CD14-positive monocyte (primary cell): ENCODE data around the gene PRCD. TPM values are rescaled to one million over a fixed set of nuclear protein-coding genes. Genes with fewer than 3 reads are reported as not detected.

Experiments
- DNase-seq, 3 donors: peaks; one replicate each; pipeline ENCODE4 v3.0.0-alpha.2; 2011 to 2022
- H2AFZ ChIP-seq: 2 replicates; pipeline ENCODE4 v1.6.0; 2012; ENCODE audit warnings: mild to moderate bottlenecking, low read depth, low read length, inconsistent platforms; ENCODE audit not compliant: insufficient read depth, poor library complexity, severe bottlenecking
- H3K27ac ChIP-seq, 2 donors: 1 replicate in 1 of 2; 2 replicates in 1 of 2; pipeline ENCODE4 v1.5.1; 2012 to 2013; ENCODE audit warnings: low read length in 2 of 2, control low read depth in 1 of 2, inconsistent platforms in 1 of 2, low read depth in 1 of 2, mild to moderate bottlenecking in 1 of 2
- H3K27me3 ChIP-seq, 2 donors: one replicate each; pipeline versions ENCODE4 v1.6.0 to v1.6.1; 2011 to 2013; ENCODE audit warnings: low read length in 2 of 2; ENCODE audit not compliant: control insufficient read depth in 2 of 2, insufficient read depth in 2 of 2
- H3K36me3 ChIP-seq, 2 donors: replicated peaks in 1 of 2; 1 replicate in 1 of 2; 2 replicates in 1 of 2; pipeline versions ENCODE4 v1.5.1 to v1.6.1; 2012 to 2013; ENCODE audit warnings: low read length in 2 of 2, control low read depth in 1 of 2, inconsistent platforms in 1 of 2, mild to moderate bottlenecking in 1 of 2; ENCODE audit not compliant: insufficient read depth in 2 of 2, control insufficient read depth in 1 of 2
- H3K4me1 ChIP-seq, 2 donors: 1 replicate in 1 of 2; 2 replicates in 1 of 2; pipeline versions ENCODE4 v1.5.1 to v1.6.1; 2012 to 2013; ENCODE audit warnings: low read length in 2 of 2, control low read depth in 1 of 2, inconsistent platforms in 1 of 2, mild to moderate bottlenecking in 1 of 2, moderate library complexity in 1 of 2; ENCODE audit not compliant: insufficient read depth in 2 of 2, control insufficient read depth in 1 of 2
- H3K4me2 ChIP-seq: replicated peaks from 2 replicates; pipeline ENCODE3; 2012; ENCODE audit warnings: low read length, moderate library complexity, mild to moderate bottlenecking; ENCODE audit not compliant: poor library complexity, severe bottlenecking; ENCODE audit errors: extremely low read depth
- H3K4me3 ChIP-seq, 3 experiments: fragments of 200-600 bp in 1 of 3; sonication (generic) in 1 of 3; replicated peaks in 1 of 3; 1 replicate in 2 of 3; 2 replicates in 1 of 3; pipeline ENCODE4 v1.5.1; 2011 to 2013; ENCODE audit warnings: low read length in 3 of 3, mild to moderate bottlenecking in 3 of 3, control low read depth in 2 of 3, low read depth in 2 of 3, inconsistent platforms in 1 of 3, moderate library complexity in 1 of 3
- H3K79me2 ChIP-seq: 2 replicates; pipeline ENCODE4 v1.6.0; 2012; ENCODE audit warnings: mild to moderate bottlenecking, control low read depth, inconsistent platforms, low read length, moderate library complexity; ENCODE audit not compliant: insufficient read depth
- H3K9ac ChIP-seq: 2 replicates; pipeline ENCODE4 v1.6.0; 2017; ENCODE audit warnings: low read length, mild to moderate bottlenecking; ENCODE audit not compliant: insufficient read depth, poor library complexity, severe bottlenecking
- H3K9me3 ChIP-seq, 2 donors: replicated peaks in 1 of 2; 1 replicate in 1 of 2; 2 replicates in 1 of 2; pipeline versions ENCODE4 v1.5.1 to v1.6.1; 2012 to 2013; ENCODE audit warnings: low read length in 2 of 2, control low read depth in 1 of 2; ENCODE audit not compliant: control insufficient read depth in 1 of 2, insufficient read depth in 1 of 2
- H4K20me1 ChIP-seq: 2 replicates; pipeline ENCODE4 v1.6.0; 2012; ENCODE audit warnings: mild to moderate bottlenecking, low read length, control low read depth, moderate library complexity; ENCODE audit not compliant: insufficient read depth
- H3K27ac Mint-ChIP-seq, 7 donors: one replicate each; pipeline ENCODE4 v1.8.0; 2020; ENCODE audit warnings: mild to moderate bottlenecking in 7 of 7, mixed read lengths in 7 of 7, moderate library complexity in 6 of 7, inconsistent platforms in 2 of 7
- H3K27me3 Mint-ChIP-seq, 3 donors: one replicate each; pipeline ENCODE4 v1.8.0; 2021 to 2022; ENCODE audit warnings: low read depth in 3 of 3, mild to moderate bottlenecking in 3 of 3, mixed read lengths in 3 of 3, moderate library complexity in 3 of 3, inconsistent platforms in 1 of 3
- H3K36me3 Mint-ChIP-seq, 2 donors: one replicate each; pipeline ENCODE4 v1.8.0; 2020; ENCODE audit warnings: mixed read lengths in 2 of 2, inconsistent platforms in 1 of 2, mild to moderate bottlenecking in 1 of 2
- H3K4me1 Mint-ChIP-seq: one replicate; pipeline ENCODE4 v1.8.0; 2020; ENCODE audit warnings: mild to moderate bottlenecking, mixed read lengths
- H3K4me3 Mint-ChIP-seq, 2 donors: one replicate each; pipeline ENCODE4 v1.8.0; 2020; ENCODE audit warnings: mild to moderate bottlenecking in 2 of 2, mixed read lengths in 2 of 2, moderate library complexity in 1 of 2
- H3K9me3 Mint-ChIP-seq, 7 donors: one replicate each; pipeline ENCODE4 v1.8.0; 2020 to 2022; ENCODE audit warnings: mixed read lengths in 7 of 7, mild to moderate bottlenecking in 6 of 7, moderate library complexity in 6 of 7, inconsistent platforms in 2 of 7
- WGBS: methylation state at CpG from one replicate; pipeline ENCODE4 v1.1.5; 2013; ENCODE audit warnings: missing lambda C conversion rate; ENCODE audit not compliant: insufficient coverage; 5-methylcytosine and 5-hydroxymethylcytosine counted together
- intact Hi-C, 2 donors: fragments of 100-400 bp; cut with micrococcal nuclease; formaldehyde crosslinking; loops; one replicate each; pipeline versions ENCODE4 v1.15.0 to v1.15.1; 2023
- polyA plus RNA-seq, 3 donors: library from polyadenylated mRNA; depleted of rRNA in 1 of 3; unstranded in 2 of 3; stranded (reverse) in 1 of 3; fragments of 300-500 nt in 2 of 3; fragments of >200 nt in 1 of 3; fragmentation: Illumina TruSeq in 2 of 3; gene quantifications; 1 replicate in 2 of 3; 2 replicates in 1 of 3; pipeline ENCODE4 v1.2.3, GENCODE V29; 2012 to 2021
- TF ChIP-seq, protein P1 (sequence below): fragments of 200-600 bp; IDR thresholded peaks from one replicate; pipeline ENCODE4 v1.8.0; 2022; ENCODE audit warnings: antibody characterized with exemption, mild to moderate bottlenecking

Gene PRCD
- polyA plus RNA-seq, 3 donors = not detected

DNA sequence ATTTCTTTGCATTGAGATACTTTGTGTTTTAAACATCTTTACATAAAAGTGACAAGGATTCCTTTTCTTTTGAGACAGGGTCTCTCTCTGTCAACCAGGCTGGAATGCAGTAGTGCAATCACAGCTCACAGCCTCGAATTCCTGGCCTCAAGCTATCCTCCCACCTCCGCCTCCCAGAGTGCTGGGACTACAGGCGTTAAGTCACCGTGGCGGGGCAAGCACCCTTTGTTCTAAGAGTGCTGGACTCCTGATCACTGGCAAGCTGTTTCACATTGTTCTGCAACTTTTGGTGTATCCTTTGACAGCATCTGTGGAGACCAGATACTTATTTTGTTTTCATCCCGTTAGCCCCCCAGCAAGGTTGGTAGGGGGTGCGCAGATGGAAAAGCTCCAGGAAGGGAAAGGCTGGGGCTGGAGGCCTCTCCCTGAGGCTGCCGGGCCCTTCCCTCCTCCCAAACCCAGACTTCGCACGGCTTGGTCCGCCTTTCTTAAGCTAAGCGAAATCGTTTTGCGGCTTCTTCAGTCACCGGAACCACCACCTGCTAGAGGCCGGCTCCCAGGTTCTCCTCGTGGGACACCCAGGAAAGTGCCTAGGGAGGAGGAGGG lies 44.7 kb downstream of the PRCD start:
- DNase-seq = no peak

DNA sequence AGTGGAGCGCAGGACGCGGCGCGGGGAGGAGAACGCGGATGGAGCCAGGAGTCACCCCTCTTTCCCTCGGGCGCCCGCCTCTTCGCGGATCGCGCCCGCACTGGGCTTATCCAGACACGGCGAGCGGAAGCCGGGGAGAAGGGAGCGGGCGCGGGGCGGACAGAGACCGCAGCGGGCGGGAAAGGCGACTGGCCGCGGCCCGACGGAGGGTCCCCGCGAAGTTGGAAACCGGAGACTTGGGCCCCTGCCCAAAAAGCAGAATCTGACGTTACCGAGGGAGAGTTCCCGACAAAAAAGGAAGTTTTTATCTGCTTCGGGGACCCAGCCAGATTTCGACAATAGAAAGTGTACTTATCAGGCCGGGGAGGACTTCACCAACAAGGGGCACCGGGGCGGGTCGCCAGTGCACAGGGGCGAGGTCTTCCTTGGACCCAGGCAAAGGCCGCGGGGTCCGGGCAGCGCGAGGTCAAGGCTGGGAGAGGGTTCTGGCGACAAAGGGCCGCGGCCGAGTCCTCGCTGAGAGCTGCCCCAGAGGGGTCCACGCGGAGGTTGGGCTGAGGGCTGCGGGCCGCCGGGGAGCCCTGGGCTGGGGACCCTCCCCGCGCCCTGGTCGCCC lies 45.3 kb downstream of the PRCD start:
- Histone ChIP-seq H3K9me3 (peaks cover 0 to 5% of the 10 kb centered on the region in 2 donors), H3K4me3 (peak overlapping the region; percentile 52 to 85 (median 79)), H3K79me2 (no peaks in the 10 kb centered on the region), H3K4me2 (peak overlapping the region; percentile 76), H3K4me1 (peaks cover 29 to 32% of the 10 kb centered on the region in 2 donors), H3K36me3 (no peaks in the 10 kb centered on the region), H3K9ac (peak overlapping the region; percentile 88), H3K27ac (peak overlapping the region; percentile 53 to 78), H4K20me1 (no peaks in the 10 kb centered on the region), H3K27me3 (peaks cover 9 to 34% of the 10 kb centered on the region in 2 donors), H2AFZ (peak overlapping the region; percentile 83)
- H3K27me3 Mint-ChIP-seq = peaks cover 47 to 69% (median 48%) of the 10 kb centered on the region in 3 donors
- H3K27ac Mint-ChIP-seq = peak overlapping the region; percentile 76 to 91 (median 83)
- TF ChIP-seq, protein P1, sequence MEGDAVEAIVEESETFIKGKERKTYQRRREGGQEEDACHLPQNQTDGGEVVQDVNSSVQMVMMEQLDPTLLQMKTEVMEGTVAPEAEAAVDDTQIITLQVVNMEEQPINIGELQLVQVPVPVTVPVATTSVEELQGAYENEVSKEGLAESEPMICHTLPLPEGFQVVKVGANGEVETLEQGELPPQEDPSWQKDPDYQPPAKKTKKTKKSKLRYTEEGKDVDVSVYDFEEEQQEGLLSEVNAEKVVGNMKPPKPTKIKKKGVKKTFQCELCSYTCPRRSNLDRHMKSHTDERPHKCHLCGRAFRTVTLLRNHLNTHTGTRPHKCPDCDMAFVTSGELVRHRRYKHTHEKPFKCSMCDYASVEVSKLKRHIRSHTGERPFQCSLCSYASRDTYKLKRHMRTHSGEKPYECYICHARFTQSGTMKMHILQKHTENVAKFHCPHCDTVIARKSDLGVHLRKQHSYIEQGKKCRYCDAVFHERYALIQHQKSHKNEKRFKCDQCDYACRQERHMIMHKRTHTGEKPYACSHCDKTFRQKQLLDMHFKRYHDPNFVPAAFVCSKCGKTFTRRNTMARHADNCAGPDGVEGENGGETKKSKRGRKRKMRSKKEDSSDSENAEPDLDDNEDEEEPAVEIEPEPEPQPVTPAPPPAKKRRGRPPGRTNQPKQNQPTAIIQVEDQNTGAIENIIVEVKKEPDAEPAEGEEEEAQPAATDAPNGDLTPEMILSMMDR = no peak
- H3K9me3 Mint-ChIP-seq = peaks cover 0 to 18% (median 3%) of the 10 kb centered on the region in 7 donors
- H3K4me1 Mint-ChIP-seq = peaks cover 42% of the 10 kb centered on the region
- WGBS = under 1% methylated on average over 57 of the region's 62 CpGs
- peaks cover 7 to 22% of the 10 kb centered on the region in 2 donors for H3K36me3 Mint-ChIP-seq
- peak in 2 of 3 donors; percentile 55 to 61 for DNase-seq
- peak overlapping the region; percentile 89 to 90 for H3K4me3 Mint-ChIP-seq
- intact Hi-C loops = loop anchor here (2.0 to 10.0 kb wide), 4 partner anchors 16 to 120 kb away; partner anchors contain the start of gene AANAT (in 1 of the 2)

More for the DNA sequence above, 44.7 kb downstream of the PRCD start:
- Histone ChIP-seq H2AFZ (peak overlapping the region; percentile 83), H3K9me3 (peaks cover 0 to 5% of the 10 kb centered on the region in 2 donors), H3K27ac (peak overlapping the region in 1 of 2 donors; percentile 78), H3K4me3 (peak overlapping the region; percentile 52 to 85 (median 79)), H3K9ac (peak overlapping the region; percentile 88), H3K79me2 (no peaks in the 10 kb centered on the region), H3K4me1 (peaks cover 34 to 36% of the 10 kb centered on the region in 2 donors), H3K4me2 (peak overlapping the region; percentile 76), H4K20me1 (no peaks in the 10 kb centered on the region), H3K36me3 (no peaks in the 10 kb centered on the region), H3K27me3 (peaks cover 9 to 34% of the 10 kb centered on the region in 2 donors)
- H3K36me3 Mint-ChIP-seq = peaks cover 7 to 22% of the 10 kb centered on the region in 2 donors
- intact Hi-C loops = loop anchor here (2.0 to 10.0 kb wide), 4 partner anchors 16 to 120 kb away; partner anchors contain the start of gene AANAT (in 1 of the 2)
- H3K27me3 Mint-ChIP-seq = peaks cover 47 to 65% (median 47%) of the 10 kb centered on the region in 3 donors
- peaks cover 48% of the 10 kb centered on the region for H3K4me1 Mint-ChIP-seq
- H3K27ac Mint-ChIP-seq = peak overlapping the region in 4 of 7 donors; percentile 53 to 88 (median 82)
- WGBS = 46% methylated on average over 8 of the region's 17 CpGs
- TF ChIP-seq, protein P1 = no peak
- H3K4me3 Mint-ChIP-seq = peak overlapping the region; percentile 89 to 90
- peaks cover 0 to 18% (median 3%) of the 10 kb centered on the region in 7 donors for H3K9me3 Mint-ChIP-seq
